Cardiac fibroblast (primary cell): ENCODE results near the gene GALNT13.

Experiments
- DNase-seq, 2 donors: peaks; one replicate each; pipeline versions ENCODE4 v3.0.0 to v3.0.0-alpha.2; 2010; ENCODE audit warnings: low read depth in 2 of 2
- H3K4me3 ChIP-seq, 2 donors: replicated peaks in 1 of 2; 1 replicate in 1 of 2; 2 replicates in 1 of 2; pipeline ENCODE4 v1.5.1; 2011; ENCODE audit warnings: low read depth in 2 of 2, low read length in 2 of 2, mild to moderate bottlenecking in 2 of 2, moderate library complexity in 1 of 2
- TF ChIP-seq, protein P1 (sequence below): IDR thresholded peaks from one replicate; pipeline ENCODE4 v1.5.1; 2011; ENCODE audit warnings: low read depth, mild to moderate bottlenecking, low read length, inconsistent platforms

GALNT13 gene

DNA sequence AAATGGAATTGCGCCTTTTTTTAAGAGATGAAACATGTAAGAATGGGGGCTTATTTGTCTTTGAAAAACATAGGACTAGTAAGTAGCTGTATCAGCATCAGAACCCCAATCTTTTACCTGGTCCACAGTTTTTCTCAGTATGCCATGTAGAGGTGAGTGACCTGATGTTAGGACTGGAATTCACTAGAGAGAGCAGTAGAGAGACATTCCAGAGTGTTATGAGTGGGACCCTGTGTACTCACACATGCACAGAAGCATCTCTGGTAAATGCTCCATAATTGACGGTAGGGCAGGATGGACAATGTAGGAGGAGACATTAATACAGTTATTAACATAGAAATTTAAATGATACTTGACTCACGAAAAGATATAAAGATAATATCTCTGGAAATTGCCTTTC is 1.4 kb upstream of the GALNT13 start:
- no peak for DNase-seq
- TF ChIP-seq, protein P1, sequence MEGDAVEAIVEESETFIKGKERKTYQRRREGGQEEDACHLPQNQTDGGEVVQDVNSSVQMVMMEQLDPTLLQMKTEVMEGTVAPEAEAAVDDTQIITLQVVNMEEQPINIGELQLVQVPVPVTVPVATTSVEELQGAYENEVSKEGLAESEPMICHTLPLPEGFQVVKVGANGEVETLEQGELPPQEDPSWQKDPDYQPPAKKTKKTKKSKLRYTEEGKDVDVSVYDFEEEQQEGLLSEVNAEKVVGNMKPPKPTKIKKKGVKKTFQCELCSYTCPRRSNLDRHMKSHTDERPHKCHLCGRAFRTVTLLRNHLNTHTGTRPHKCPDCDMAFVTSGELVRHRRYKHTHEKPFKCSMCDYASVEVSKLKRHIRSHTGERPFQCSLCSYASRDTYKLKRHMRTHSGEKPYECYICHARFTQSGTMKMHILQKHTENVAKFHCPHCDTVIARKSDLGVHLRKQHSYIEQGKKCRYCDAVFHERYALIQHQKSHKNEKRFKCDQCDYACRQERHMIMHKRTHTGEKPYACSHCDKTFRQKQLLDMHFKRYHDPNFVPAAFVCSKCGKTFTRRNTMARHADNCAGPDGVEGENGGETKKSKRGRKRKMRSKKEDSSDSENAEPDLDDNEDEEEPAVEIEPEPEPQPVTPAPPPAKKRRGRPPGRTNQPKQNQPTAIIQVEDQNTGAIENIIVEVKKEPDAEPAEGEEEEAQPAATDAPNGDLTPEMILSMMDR: no peak
- H3K4me3 ChIP-seq: no peak overlapping the region

DNA sequence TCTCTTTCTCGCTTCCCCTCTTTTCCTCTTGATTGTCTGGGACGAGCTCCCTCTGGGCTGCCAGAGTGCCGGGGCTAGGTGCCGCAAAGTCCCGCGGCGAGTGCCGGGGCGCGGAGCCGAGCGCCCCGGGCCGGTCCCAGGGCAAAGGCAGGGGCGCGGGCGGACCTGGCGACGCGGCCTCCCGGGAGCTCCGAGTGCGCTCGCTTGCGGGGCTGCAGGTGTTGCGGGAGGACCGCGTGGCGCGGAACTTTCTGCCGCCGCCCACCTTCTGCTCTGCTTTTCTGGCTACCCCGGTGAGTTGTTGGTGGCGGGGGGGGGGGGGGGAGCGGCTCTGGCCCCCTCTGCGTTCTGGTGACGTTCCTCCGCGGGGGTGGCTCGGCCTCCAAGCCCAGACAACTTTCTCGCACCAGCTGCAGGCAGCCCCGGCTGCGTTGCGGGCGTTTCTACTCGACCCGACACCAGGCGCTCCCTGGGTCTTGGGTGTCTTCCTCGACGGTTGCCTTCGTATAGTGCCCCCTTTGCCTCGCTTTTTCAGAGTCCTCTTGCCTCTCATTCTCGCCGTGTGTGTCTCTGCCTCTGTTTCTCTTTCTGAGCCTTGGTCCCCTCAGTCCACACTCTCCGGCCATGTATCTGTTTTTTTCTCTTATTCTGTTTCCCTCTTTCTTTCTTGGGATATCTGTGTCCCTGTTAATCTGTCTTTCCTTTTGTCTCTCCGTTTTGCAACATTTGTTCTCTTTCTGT is 759 bp downstream of the GALNT13 start:
- no peak overlapping the region for H3K4me3 ChIP-seq
- TF ChIP-seq, protein P1: no peak
- no peak for DNase-seq

DNA sequence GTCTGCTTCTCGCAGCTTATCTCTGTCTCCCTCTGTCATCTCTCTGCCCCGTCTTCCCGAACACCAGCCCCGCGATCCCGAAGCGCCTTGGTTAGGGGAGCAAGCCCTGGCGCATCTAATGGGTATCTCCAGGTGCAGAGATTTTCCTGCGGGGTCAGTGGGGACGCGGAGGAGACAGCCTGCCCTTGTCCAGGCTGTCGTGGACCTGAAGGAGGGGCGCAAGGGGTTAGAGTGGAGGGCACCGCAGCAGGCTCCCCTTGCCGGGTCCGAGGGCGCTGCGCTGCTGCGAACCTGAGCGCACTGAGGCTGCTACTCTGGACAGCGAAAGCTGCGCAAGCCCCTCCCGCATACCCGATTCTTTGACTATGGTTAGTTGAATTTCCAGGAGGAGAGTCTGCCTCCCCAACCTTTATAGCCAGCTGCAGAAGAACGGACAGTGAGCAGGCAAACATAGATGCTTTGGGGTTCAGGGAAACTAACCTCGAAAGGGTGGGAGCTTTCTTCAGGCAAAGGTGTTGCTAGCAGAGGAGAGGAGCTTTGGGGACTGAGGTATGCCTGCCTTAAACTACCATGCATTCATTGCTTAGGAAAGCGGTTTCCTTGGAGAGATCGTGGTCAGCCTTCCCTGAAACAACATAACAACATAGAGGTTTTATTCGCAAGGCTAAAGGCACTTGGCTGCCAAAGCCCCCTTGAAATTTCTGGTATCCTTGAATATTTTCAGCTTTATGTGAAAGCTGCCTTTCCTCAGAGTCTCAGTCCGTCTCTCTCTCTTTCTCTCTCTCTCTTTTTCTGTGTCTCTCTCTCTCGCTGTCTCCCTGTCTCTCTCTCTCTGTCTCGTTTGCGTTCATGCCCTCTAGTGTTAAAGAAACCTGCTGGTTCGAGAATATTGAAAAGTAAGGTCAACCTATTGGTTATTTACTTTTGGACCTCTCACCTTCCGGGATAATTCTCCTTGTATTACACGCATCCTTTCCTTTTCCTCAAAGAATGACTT is 1.6 kb downstream of the GALNT13 start:
- DNase-seq: no peak
- TF ChIP-seq, protein P1: no peak
- no peak overlapping the region for H3K4me3 ChIP-seq

DNA sequence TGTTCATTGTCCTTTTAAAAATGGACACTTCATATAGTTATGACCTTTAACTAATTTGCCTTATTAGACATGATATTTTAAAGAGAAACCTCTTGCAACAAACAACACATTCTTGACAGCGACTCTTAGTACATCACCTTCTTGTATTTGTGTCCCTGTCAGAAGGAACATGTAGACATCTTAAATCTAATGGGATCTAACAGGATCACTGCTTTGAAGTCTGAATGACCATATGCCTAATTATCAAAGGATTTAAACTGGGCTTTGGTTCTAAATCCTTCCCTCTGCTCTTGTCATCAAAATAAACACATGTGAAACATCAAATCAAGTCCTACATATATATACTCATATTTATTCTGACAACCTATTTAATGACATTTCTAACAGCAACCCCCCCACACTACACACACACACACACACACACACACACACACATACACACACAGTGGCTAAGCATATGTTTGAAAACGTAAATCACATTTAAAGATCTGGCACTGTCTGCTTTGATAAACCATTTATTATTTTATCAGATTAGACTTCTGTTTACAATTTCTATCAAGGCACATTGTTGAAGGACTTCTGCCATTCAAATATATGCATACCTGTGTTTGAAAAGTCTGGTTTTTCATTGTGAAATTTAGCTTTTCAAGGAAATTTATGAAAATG is 4.2 kb downstream of the GALNT13 start:
- H3K4me3 ChIP-seq: no peak overlapping the region
- TF ChIP-seq, protein P1: no peak
- no peak for DNase-seq

DNA sequence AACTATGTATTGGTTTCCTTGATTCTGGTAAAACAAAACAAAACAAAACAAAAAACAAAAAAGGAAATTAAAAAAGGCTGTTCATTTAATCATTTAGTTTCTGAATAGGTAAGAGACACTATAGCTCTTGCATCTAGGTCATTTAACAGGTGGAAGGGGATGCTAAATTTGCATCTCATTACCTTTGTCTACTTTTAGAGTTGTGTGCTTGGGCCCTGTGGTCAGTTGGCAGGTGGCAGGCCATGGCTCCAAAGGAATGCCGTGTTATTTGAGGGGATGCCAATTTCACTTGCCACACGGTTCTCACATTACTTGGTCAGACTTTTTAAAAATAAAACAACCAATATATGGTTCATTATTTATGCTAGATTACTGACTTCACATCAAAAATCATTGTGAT is 9.2 kb downstream of the GALNT13 start:
- TF ChIP-seq, protein P1: no peak
- DNase-seq: no peak
- no peak overlapping the region for H3K4me3 ChIP-seq

DNA sequence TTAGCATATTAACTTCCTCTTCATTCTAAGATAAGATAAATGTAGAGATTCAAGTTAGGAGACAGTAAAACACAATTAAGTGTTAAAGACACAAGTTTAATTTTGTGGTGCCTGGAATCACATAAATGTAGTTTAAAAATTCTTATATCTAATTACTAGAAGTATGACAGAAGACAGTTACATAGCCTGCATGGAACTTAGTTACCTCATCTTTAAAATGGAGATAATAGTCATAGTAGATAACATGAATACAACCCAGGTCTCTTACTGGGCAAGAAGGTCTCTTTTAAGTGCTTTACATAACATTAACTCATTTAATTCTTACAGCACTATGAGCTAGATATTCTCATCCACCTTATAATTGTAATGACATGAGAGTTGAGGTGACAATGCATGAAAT is 15.1 kb downstream of the GALNT13 start:
- DNase-seq: no peak
- TF ChIP-seq, protein P1: no peak
- no peak overlapping the region for H3K4me3 ChIP-seq
